GM21717 (cell line): Measurements from ENCODE around the gene MB21D2.
A peak's percentile ranks its signal among the peaks of the same experiment; 100 is the strongest.
"Not testable (repeated sequence)": the region's sequence is repeated elsewhere in the genome, so short reads cannot be mapped to it uniquely, and the experiment has no call there.

Source experiments
- ATAC-seq: cut with Tn5 transposase; IDR thresholded peaks from one replicate; pipeline ENCODE4 v1.9.1; 2021; ENCODE audit warnings: mild to moderate bottlenecking, moderate library complexity; ENCODE audit not compliant: unreplicated experiment

Gene MB21D2

GRCh38 chr3:192817053-192817452 is 100.6 kb downstream of the MB21D2 start:
- ATAC-seq: peak; percentile 39

GRCh38 chr3:192816351-192816750 is 101.3 kb downstream of the MB21D2 start:
- no peak for ATAC-seq

- ATAC-seq: no peak
Measured at GRCh38 chr3:192812743-192813383, 104.8 kb downstream of the MB21D2 start.

GRCh38 chr3:192805711-192806110 is 111.9 kb downstream of the MB21D2 start:
- no peak for ATAC-seq

GRCh38 chr3:192804502-192804901 is 113.2 kb downstream of the MB21D2 start:
- no peak for ATAC-seq

- peak; percentile 73 for ATAC-seq
Measured at GRCh38 chr3:192802957-192803899, 114.4 kb downstream of the MB21D2 start.

GRCh38 chr3:192801985-192802384 is 115.7 kb downstream of the MB21D2 start:
- no peak for ATAC-seq

GRCh38 chr3:192799721-192800120 is 117.9 kb downstream of the MB21D2 start:
- ATAC-seq: no peak

GRCh38 chr3:192795021-192795420 is 122.6 kb downstream of the MB21D2 start:
- no peak for ATAC-seq

GRCh38 chr3:192794216-192794615 is 123.4 kb downstream of the MB21D2 start:
- ATAC-seq: no peak

- not testable (repeated sequence) for ATAC-seq
Measured at GRCh38 chr3:192788816-192789515, 128.7 kb downstream of the MB21D2 start.

GRCh38 chr3:192778508-192778907 is 139.1 kb downstream of the MB21D2 start:
- ATAC-seq: no peak

GRCh38 chr3:192774341-192774740 is 143.3 kb downstream of the MB21D2 start:
- not testable (repeated sequence) for ATAC-seq

- peak; percentile 61 for ATAC-seq
Measured at GRCh38 chr3:192772240-192772894, 145.3 kb downstream of the MB21D2 start.

- no peak for ATAC-seq
Measured at GRCh38 chr3:192758654-192759053, 159.0 kb downstream of the MB21D2 start.

GRCh38 chr3:192751148-192751547 is 166.5 kb downstream of the MB21D2 start:
- ATAC-seq: no peak

- no peak for ATAC-seq
Measured at GRCh38 chr3:192750201-192750600, 167.5 kb downstream of the MB21D2 start.

GRCh38 chr3:192747746-192748145 is 169.9 kb downstream of the MB21D2 start:
- no peak for ATAC-seq

GRCh38 chr3:192747145-192747544 is 170.5 kb downstream of the MB21D2 start:
- no peak for ATAC-seq
